H1 (cell line): ENCODE data around the gene CDK10. TPM values are rescaled to one million over a fixed set of nuclear protein-coding genes. Genes with fewer than 3 reads are reported as not detected.

Experiments used
- CTCF ChIA-PET: fragments of 300-600 bp; sonication (Branson Sonifier 250); formaldehyde crosslinking; loops from one replicate; lab custom pipeline; 2021; ENCODE audit not compliant: partially characterized antibody; lab: Charles Lee
- POLR2A ChIA-PET: fragments of 300-600 bp; sonication (Branson Sonifier 250); formaldehyde crosslinking; loops from one replicate; lab custom pipeline; 2021; ENCODE audit warnings: inconsistent platforms; ENCODE audit not compliant: partially characterized antibody; lab: Charles Lee
- DNase-seq, 2 experiments: peaks; one replicate each; pipeline versions ENCODE4 v3.0.0 to v3.0.0-alpha.2; 2010 to 2022; ENCODE audit warnings: low spot score in 2 of 2, low read depth in 1 of 2, mixed read lengths in 1 of 2
- FAIRE-seq: peaks from 2 replicates; lab custom pipeline; 2011; peaks lifted over from hg19 to GRCh38; lab: Jason Lieb, UNC
- H2AFZ ChIP-seq: 2 replicates; pipeline ENCODE4 v1.8.1; 2012; ENCODE audit warnings: low read length, inconsistent platforms
- H2AK5ac ChIP-seq: 2 replicates; pipeline ENCODE4 v1.6.1; 2013; ENCODE audit warnings: low read depth, low read length
- H2BK120ac ChIP-seq: replicated peaks from 2 replicates; pipeline ENCODE3; 2013; ENCODE audit warnings: low read depth, low read length, inconsistent platforms
- H2BK12ac ChIP-seq: 2 replicates; pipeline ENCODE4 v1.6.1; 2013; ENCODE audit warnings: low read depth, low read length
- H2BK15ac ChIP-seq: 2 replicates; pipeline ENCODE4 v1.6.1; 2013; ENCODE audit warnings: low read length
- H2BK20ac ChIP-seq: 2 replicates; pipeline ENCODE4 v1.6.1; 2013; ENCODE audit warnings: low read length
- H2BK5ac ChIP-seq: 2 replicates; pipeline ENCODE4 v1.6.1; 2013; ENCODE audit warnings: low read depth, low read length
- H3K14ac ChIP-seq: 2 replicates; pipeline ENCODE4 v1.6.1; 2013; ENCODE audit warnings: inconsistent platforms; ENCODE audit not compliant: insufficient read length
- H3K18ac ChIP-seq: 2 replicates; pipeline ENCODE4 v1.6.1; 2013; ENCODE audit warnings: low read length; ENCODE audit errors: extremely low read depth
- H3K23ac ChIP-seq: 2 replicates; pipeline ENCODE4 v1.6.1; 2013; ENCODE audit warnings: inconsistent platforms; ENCODE audit not compliant: insufficient read length
- H3K23me2 ChIP-seq: 2 replicates; pipeline ENCODE4 v1.6.1; 2013; ENCODE audit warnings: low read depth, low read length
- H3K27ac ChIP-seq: 2 replicates; pipeline ENCODE4 v1.6.1; 2011; ENCODE audit warnings: low read depth, low read length, inconsistent platforms
- H3K27me3 ChIP-seq, 4 experiments: replicated peaks in 1 of 4; 1 replicate in 1 of 4; 2 replicates in 3 of 4; pipeline versions ENCODE4 v1.6.1 to v1.8.1; 2011 to 2013; ENCODE audit warnings: low read length in 3 of 4, mild to moderate bottlenecking in 3 of 4, inconsistent platforms in 2 of 4, mixed read lengths in 2 of 4, moderate library complexity in 1 of 4; ENCODE audit not compliant: control insufficient read depth in 3 of 4, insufficient read depth in 3 of 4; ENCODE audit errors: extremely low read depth in 1 of 4
- H3K36me3 ChIP-seq, 4 experiments: 2 replicates each; pipeline versions ENCODE4 v1.6.1 to v1.8.1; 2011 to 2013; ENCODE audit warnings: mild to moderate bottlenecking in 4 of 4, low read length in 3 of 4, moderate library complexity in 2 of 4, control low read depth in 1 of 4, inconsistent platforms in 1 of 4; ENCODE audit not compliant: insufficient read depth in 4 of 4, control insufficient read depth in 2 of 4
- H3K4ac ChIP-seq: replicated peaks from 2 replicates; pipeline ENCODE3; 2013; ENCODE audit warnings: low read length, low read depth, mixed read lengths, inconsistent platforms; ENCODE audit not compliant: insufficient read length
- H3K4me1 ChIP-seq, 4 experiments: replicated peaks in 1 of 4; 1 replicate in 1 of 4; 2 replicates in 3 of 4; pipeline versions ENCODE4 v1.6.1 to v1.8.1; 2011 to 2013; ENCODE audit warnings: low read length in 3 of 4, inconsistent platforms in 2 of 4, mixed read lengths in 1 of 4; ENCODE audit not compliant: insufficient read depth in 4 of 4, control insufficient read depth in 3 of 4
- H3K4me2 ChIP-seq, 2 experiments: 2 replicates each; pipeline versions ENCODE4 v1.6.1 to v1.8.1; 2011 to 2013; ENCODE audit warnings: low read depth in 2 of 2, low read length in 2 of 2, control low read depth in 1 of 2, inconsistent platforms in 1 of 2, mild to moderate bottlenecking in 1 of 2; ENCODE audit not compliant: insufficient read depth in 1 of 2
- H3K4me3 ChIP-seq, 4 experiments: fragments of 200-600, 300-600 bp in 1 of 4; sonication (generic), shearing (Covaris generic), sonication (Bioruptor Twin) in 1 of 4; 2 replicates each; pipeline versions ENCODE4 v1.5.1 to v1.8.1; 2011 to 2016; ENCODE audit warnings: low read length in 4 of 4, low read depth in 3 of 4, control low read depth in 2 of 4, inconsistent platforms in 2 of 4, mild to moderate bottlenecking in 2 of 4, mixed read lengths in 1 of 4, moderate library complexity in 1 of 4; ENCODE audit not compliant: insufficient read depth in 2 of 4; ENCODE audit errors: extremely low read depth in 1 of 4
- H3K56ac ChIP-seq: replicated peaks from 2 replicates; pipeline ENCODE3; 2013; ENCODE audit warnings: low read depth, mild to moderate bottlenecking, mixed read lengths, low read length, inconsistent platforms; ENCODE audit not compliant: insufficient read length
- H3K79me1 ChIP-seq: 2 replicates; pipeline ENCODE4 v1.6.1; 2013; ENCODE audit warnings: low read depth, low read length, control low read depth
- H3K79me2 ChIP-seq, 2 experiments: 2 replicates each; pipeline versions ENCODE4 v1.6.1 to v1.8.1; 2012 to 2013; ENCODE audit warnings: low read length in 2 of 2, mild to moderate bottlenecking in 2 of 2, inconsistent platforms in 1 of 2; ENCODE audit not compliant: insufficient read depth in 2 of 2, control insufficient read depth in 1 of 2
- H3K9ac ChIP-seq, 4 experiments: replicated peaks in 1 of 4; 1 replicate in 1 of 4; 2 replicates in 3 of 4; pipeline versions ENCODE4 v1.6.1 to v1.8.1; 2011 to 2013; ENCODE audit warnings: low read depth in 3 of 4, low read length in 3 of 4, control low read depth in 2 of 4, mild to moderate bottlenecking in 2 of 4, moderate library complexity in 2 of 4, inconsistent platforms in 1 of 4; ENCODE audit errors: extremely low read depth in 1 of 4
- H3K9me3 ChIP-seq, 2 experiments: 2 replicates each; pipeline versions ENCODE4 v1.6.1 to v1.8.1; 2012 to 2013; ENCODE audit warnings: mild to moderate bottlenecking in 2 of 2, moderate library complexity in 2 of 2, control low read depth in 1 of 2, inconsistent platforms in 1 of 2, low read depth in 1 of 2, low read length in 1 of 2, mixed read lengths in 1 of 2; ENCODE audit not compliant: insufficient read depth in 2 of 2
- H4K20me1 ChIP-seq, 2 experiments: replicated peaks in 1 of 2; 2 replicates each; pipeline versions ENCODE3 to v1.8.1; 2011 to 2013; ENCODE audit warnings: inconsistent platforms in 2 of 2, low read length in 2 of 2, mild to moderate bottlenecking in 1 of 2; ENCODE audit not compliant: insufficient read depth in 2 of 2, control insufficient read depth in 1 of 2
- H4K5ac ChIP-seq: 2 replicates; pipeline ENCODE4 v1.6.1; 2013; ENCODE audit warnings: low read length, low read depth, mixed read lengths, inconsistent platforms; ENCODE audit not compliant: insufficient read length
- H4K8ac ChIP-seq: 2 replicates; pipeline ENCODE4 v1.8.0; 2013; ENCODE audit warnings: mild to moderate bottlenecking, moderate library complexity, low read length, inconsistent platforms; ENCODE audit not compliant: insufficient read depth; ENCODE audit errors: extremely low read depth
- H4K91ac ChIP-seq: replicated peaks from 2 replicates; pipeline ENCODE3; 2013; ENCODE audit warnings: low read length, mixed read lengths, inconsistent platforms; ENCODE audit not compliant: insufficient read length
- BACH1 ChIP-seq: IDR thresholded peaks from 2 replicates; pipeline ENCODE4 v1.6.1; 2012; ENCODE audit warnings: low read length, improper control_type of control experiment
- BCL11A ChIP-seq, 2 experiments: IDR thresholded peaks; one replicate each; pipeline ENCODE4 v1.6.1; 2011; ENCODE audit warnings: low read depth in 2 of 2, low read length in 2 of 2, mild to moderate bottlenecking in 2 of 2
- CHD2 ChIP-seq: IDR thresholded peaks from 2 replicates; pipeline ENCODE4 v1.6.1; 2012; ENCODE audit warnings: low read length, improper control_type of control experiment
- NANOG ChIP-seq: IDR thresholded peaks from 2 replicates; pipeline ENCODE4 v1.6.1; 2011; ENCODE audit warnings: low read length, low read depth, mild to moderate bottlenecking, inconsistent platforms; ENCODE audit not compliant: insufficient read depth, poor library complexity, severe bottlenecking
- PHF8 ChIP-seq: fragments of 200-600 bp; sonication (generic); conservative IDR thresholded peaks from 2 replicates; pipeline ENCODE4 v1.7.1; 2012; ENCODE audit warnings: low read depth, mild to moderate bottlenecking, inconsistent platforms, low read length, moderate library complexity
- RAD21 ChIP-seq, 2 experiments: IDR thresholded peaks in 1 of 2; conservative IDR thresholded peaks in 1 of 2; 2 replicates each; pipeline ENCODE4 v1.6.1; 2011; ENCODE audit warnings: low read depth in 2 of 2, low read length in 2 of 2, improper control_type of control experiment in 1 of 2, inconsistent platforms in 1 of 2, mild to moderate bottlenecking in 1 of 2, moderate library complexity in 1 of 2
- SIRT6 ChIP-seq: IDR thresholded peaks from one replicate; pipeline ENCODE4 v1.7.1; 2012; ENCODE audit warnings: low read length, inconsistent platforms
- SRF ChIP-seq: IDR thresholded peaks from 2 replicates; pipeline ENCODE4 v1.6.1; 2011; ENCODE audit warnings: mild to moderate bottlenecking, low read depth, low read length, moderate library complexity
- TAF1 ChIP-seq: IDR thresholded peaks from 2 replicates; pipeline ENCODE4 v1.6.1; 2011; ENCODE audit warnings: mild to moderate bottlenecking, low read depth, low read length
- WGBS, 2 experiments: shearing (Covaris generic) in 1 of 2; methylation state at CpG; one replicate each; pipeline versions ENCODE4 v1.1.6 to v1.1.7; 2013 to 2015; ENCODE audit warnings: low lambda C conversion rate in 2 of 2, mixed read lengths in 2 of 2, inconsistent platforms in 1 of 2, low coverage in 1 of 2, missing lambda C conversion rate in 1 of 2; ENCODE audit not compliant: insufficient replicate concordance in 2 of 2, insufficient coverage in 1 of 2, insufficient read length in 1 of 2; ENCODE audit errors: extremely low coverage in 1 of 2, missing lambda C conversion rate in 1 of 2; 5-methylcytosine and 5-hydroxymethylcytosine counted together
- polyA plus RNA-seq, 7 experiments: library from polyadenylated mRNA; depleted of rRNA in 3 of 7; stranded (reverse) in 5 of 7; unstranded in 2 of 7; fragments of >200 nt in 5 of 7; fragments of 200-250 nt in 2 of 7; gene quantifications; 1 replicate in 5 of 7; 2 replicates in 1 of 7; 4 replicates in 1 of 7; pipeline versions ENCODE4 v1.2.1 to v1.2.3, GENCODE V29; 2011 to 2013; ENCODE audit warnings: missing spikeins in 2 of 7, mixed read lengths in 2 of 7
- total RNA-seq: library from RNA; stranded (reverse); fragmentation: NEBNext Ultra II Directional; extraction: Animal tissue kit (Norgen Biotek cat#: 25700); gene quantifications from 2 replicates; pipeline ENCODE4 v1.2.1, GENCODE V29; 2021

The CDK10 gene
- total and polyA plus RNA-seq, 2 of the 8 experiments (the other 6 are each of a cell fraction or from before 2014, with no cell fraction given), result 49.5 to 83.9 TPM

DNA sequence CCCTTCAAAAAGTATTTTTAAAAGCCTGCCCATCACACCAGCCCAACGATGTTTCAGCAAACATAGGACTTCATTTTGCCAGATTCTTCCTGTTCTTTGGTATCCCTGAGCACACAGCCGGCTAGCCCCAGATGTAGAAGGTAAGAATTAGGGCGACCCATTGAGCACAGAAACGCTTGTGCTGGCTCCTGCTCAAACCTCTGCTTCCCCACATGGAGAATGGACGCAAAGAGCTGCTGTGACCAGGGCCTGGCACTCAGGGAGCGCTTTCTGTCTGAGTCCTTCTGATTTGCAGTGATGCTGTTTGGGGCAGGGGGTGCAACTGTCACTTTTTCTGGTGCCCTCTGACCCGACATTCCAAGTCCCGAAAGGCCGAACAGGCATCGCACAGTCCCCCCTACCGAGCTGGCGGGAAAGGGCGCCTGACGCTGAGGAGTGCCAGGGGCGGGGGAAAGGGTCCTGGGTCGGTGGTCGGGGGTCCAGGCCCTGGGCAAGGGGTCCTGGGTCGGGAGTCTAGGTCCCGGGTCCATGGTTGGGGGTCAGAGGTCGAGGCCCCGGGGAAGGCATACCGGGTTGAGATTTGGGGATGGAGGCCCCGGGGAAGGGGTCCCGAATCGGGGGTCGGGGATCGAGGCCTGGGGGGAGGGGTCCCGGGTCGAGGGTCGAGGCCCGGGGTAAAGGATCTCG is 29.9 kb upstream of the CDK10 start:
- no peak for FAIRE-seq
- H3K27ac ChIP-seq, result no peak overlapping the region
- H3K4me3 ChIP-seq, result peak overlapping the region; percentile 79 to 99 (median 87)
- 81% methylated on average over 11 of the region's 32 CpGs; no CpG with 5 or more reads in 1 of the 2 experiments for WGBS, 2 experiments
- H4K20me1 ChIP-seq, result peaks cover 5 to 10% of the 10 kb centered on the region in 2 experiments
- H3K9me3 ChIP-seq, result no peaks in the 10 kb centered on the region
- POLR2A ChIA-PET, result interaction anchor here (0.7 to 2.2 kb wide), 7 partner anchors 14 to 93 kb away, joined by 3 to 9 read pairs (median 4); no protein-coding TSS in a partner anchor
- TF ChIP-seq CHD2, result no peak
- TF ChIP-seq SRF, result no peak
- no peak for TF ChIP-seq BACH1
- TF ChIP-seq NANOG, result no peak
- TF ChIP-seq BCL11A (IDR thresholded peaks at IDR 0.05; ENCODE audit: low read depth in 2 of 2, low read length in 2 of 2), result no peak
- no peak for TF ChIP-seq RAD21 (IDR thresholded peaks at IDR 0.05 in 1 of 2, conservative IDR thresholded peaks at IDR 0.05 in 1 of 2; ENCODE audit: low read depth in 2 of 2, low read length in 2 of 2)
- TF ChIP-seq PHF8, result no peak
- no peak for TF ChIP-seq SIRT6
- no peak for TF ChIP-seq TAF1
- H3K23ac ChIP-seq, result no peak overlapping the region
- H2BK20ac ChIP-seq, result no peak overlapping the region
- H3K79me1 ChIP-seq, result peaks cover 11% of the 10 kb centered on the region
- H3K36me3 ChIP-seq, result peaks cover 0 to 15% (median 8%) of the 10 kb centered on the region in 4 experiments; a peak in 6 of 8 replicates
- no peak overlapping the region for H3K56ac ChIP-seq
- DNase-seq, result no peak
- no peak overlapping the region for H3K9ac ChIP-seq
- H2BK15ac ChIP-seq, result no peak overlapping the region
- H2AFZ ChIP-seq, result no peak overlapping the region
- H2BK12ac ChIP-seq, result no peak overlapping the region
- H3K4me1 ChIP-seq, result peaks cover 0 to 8% (median 3%) of the 10 kb centered on the region in 4 experiments; a peak in 3 of 7 replicates
- H2BK120ac ChIP-seq, result no peak overlapping the region
- no peaks in the 10 kb centered on the region for H3K27me3 ChIP-seq
- peak overlapping the region; percentile 52 to 78 for H3K4me2 ChIP-seq
- H4K5ac ChIP-seq, result no peak overlapping the region
- no peak overlapping the region for H2BK5ac ChIP-seq
- no peak overlapping the region for H3K14ac ChIP-seq
- H3K23me2 ChIP-seq, result peaks cover 8% of the 10 kb centered on the region
- no peak overlapping the region for H4K91ac ChIP-seq
- H3K18ac ChIP-seq, result no peak overlapping the region
- H3K4ac ChIP-seq, result no peak overlapping the region
- H2AK5ac ChIP-seq, result no peak overlapping the region
- 0 out of 2 replicates have a peak overlapping the region, but pooled peaks have one; percentile 45 for H4K8ac ChIP-seq
- CTCF ChIA-PET, result interaction anchor here (0.6 to 0.9 kb wide), 2 partner anchors 11 to 39 kb away, joined by 4 read pairs; no protein-coding TSS in a partner anchor
- peaks cover 0 to 31% of the 10 kb centered on the region in 2 experiments; a peak in 2 of 4 replicates for H3K79me2 ChIP-seq
